IPS-11a (cell line): ENCODE data around the gene PARP9.

ENCODE experiments used
- H3K4me3 ChIP-seq: one replicate; pipeline ENCODE4 v1.5.1; 2013; ENCODE audit warnings: low read depth, low read length, control low read depth

PARP9 gene

DNA sequence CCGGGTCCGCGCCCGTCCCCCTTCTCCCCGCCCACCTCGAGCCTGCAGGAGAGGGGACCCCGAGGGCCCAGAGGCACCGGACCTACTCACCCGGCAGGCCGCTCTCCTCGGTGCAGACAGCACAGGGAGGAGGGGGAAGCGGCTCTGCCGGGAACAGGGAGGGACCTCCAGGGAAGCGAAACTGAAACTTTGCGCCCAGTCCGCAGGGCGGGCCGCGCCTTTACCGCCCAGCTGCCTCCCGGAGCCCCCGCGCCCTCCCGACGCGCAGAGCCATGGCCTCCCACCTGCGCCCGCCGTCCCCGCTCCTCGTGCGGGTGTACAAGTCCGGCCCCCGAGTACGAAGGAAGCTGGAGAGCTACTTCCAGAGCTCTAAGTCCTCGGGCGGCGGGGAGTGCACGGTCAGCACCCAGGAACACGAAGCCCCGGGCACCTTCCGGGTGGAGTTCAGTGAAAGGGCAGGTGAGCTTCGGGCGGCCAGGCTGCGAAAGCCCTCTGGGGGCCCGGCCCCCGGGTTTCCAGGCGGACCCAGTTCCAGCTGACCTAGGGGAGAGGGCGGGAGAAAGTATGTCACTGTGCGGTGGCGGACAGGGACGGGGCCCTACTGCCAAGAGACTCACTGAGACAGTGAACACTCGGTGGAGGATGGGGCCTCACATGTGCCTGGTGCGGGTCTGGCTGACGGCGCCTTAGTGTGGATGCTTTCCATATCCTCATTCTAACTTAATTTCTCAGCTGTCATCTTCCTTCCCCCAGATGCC lies at the start of gene PARP9, which contains the start of gene DTX3L:
TSS of gene PARP9 (minus strand) at position 146 of the 758 bp plus-strand sequence. CDS start 4,680 bp downstream, outside the sequence.
TSS of gene DTX3L (plus strand) at position 184 of the 758 bp plus-strand sequence. CDS start at position 273, 89 bp downstream.
- peak within 1 kb of the TSS; percentile 65 for H3K4me3 ChIP-seq

GRCh38 chr3:122612696-122613095 lies 48.6 kb upstream of the PARP9 start:
- no peak overlapping the region for H3K4me3 ChIP-seq

DNA sequence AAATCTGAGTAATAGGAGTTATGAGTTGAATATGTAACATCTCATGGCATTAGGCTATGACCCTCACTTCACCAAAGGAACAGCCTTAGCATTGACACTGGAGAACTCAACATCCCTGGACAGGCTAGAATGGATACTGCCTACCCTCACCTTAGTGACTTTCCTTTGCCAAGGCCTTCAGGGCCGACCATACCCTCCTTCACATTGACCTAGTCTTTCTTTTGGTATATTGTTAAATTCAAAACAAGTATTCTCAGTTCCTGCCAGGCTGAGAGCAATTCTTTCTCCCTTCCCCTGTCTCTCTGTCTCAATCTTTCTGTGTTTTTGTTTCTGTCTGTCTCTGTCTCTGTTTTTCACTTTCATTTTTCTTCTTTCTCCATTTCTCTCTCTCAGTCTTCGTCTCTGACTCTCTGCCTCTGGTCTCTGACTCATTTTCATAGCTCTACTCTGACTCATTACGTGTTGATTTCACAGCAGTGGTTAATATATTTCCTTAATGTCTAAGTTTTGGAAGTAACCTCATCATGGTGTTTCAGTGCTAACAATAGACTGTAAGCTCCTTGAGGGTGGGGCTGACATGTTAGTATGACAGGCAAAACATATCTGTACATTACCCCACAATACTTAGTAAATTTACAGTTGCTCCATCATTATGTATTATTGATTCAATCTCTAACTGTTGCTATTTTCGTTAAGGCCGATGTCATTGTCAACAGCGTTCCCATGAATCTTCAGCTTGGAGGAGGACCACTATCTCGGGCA lies 45.9 kb upstream of the PARP9 start:
- no peak overlapping the region for H3K4me3 ChIP-seq

- no peak overlapping the region for H3K4me3 ChIP-seq
Measured at GRCh38 chr3:122608916-122609315, 44.8 kb upstream of the PARP9 start.

- H3K4me3 ChIP-seq: no peak overlapping the region
Measured at GRCh38 chr3:122606330-122606729, 42.2 kb upstream of the PARP9 start.

DNA sequence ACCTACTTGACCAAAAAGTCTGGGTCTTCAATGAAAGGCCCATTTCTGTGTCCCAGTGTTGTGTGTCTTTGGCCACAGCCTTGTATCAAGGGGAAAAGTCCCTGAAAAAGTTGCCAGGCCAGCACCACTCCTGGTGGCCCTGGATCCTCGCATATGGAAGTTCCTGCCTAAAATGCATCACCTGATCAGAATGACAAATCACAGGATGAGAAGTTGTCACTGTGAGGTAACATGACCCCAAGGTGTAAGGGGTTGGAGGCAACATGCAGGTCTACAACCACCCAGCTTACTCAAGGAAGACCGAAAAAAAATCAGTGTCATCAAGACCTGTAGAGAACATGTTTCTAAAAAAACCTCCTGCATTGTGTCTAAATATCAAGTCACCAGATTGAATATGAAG lies 39.0 kb upstream of the PARP9 start:
- H3K4me3 ChIP-seq: no peak overlapping the region

DNA sequence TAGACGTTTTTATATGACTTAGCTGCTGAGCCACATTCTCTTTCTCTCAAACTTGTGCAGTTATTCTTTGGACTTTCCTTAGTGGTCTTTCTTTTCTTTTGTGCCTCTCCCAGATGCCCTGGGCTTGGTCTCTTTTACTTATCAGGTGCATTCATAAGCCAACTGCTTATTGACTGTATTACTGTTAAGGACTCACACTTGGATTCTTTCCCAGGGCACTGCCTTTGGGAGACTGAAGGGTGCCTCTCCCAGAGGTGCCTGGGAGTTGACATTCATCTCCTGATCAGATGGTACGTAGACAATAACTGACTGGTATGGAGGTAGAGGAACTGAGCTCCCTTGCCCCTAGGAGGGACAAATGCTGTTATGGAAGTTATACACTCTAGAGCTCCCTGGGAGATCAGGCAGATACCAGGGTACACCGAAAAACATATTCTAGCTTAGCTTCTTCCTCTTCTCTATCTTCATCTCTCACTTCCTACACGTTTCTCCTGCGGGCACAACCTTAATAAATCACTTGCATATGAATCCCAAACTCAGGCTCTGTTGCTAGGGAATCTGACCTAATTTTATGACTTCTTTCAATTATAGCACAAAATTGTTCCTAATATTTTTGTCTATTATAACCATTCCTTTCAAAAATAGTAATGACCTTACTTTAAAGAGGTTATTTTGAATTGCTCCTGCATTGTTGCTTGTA lies 38.1 kb upstream of the PARP9 start:
- H3K4me3 ChIP-seq: no peak overlapping the region

DNA sequence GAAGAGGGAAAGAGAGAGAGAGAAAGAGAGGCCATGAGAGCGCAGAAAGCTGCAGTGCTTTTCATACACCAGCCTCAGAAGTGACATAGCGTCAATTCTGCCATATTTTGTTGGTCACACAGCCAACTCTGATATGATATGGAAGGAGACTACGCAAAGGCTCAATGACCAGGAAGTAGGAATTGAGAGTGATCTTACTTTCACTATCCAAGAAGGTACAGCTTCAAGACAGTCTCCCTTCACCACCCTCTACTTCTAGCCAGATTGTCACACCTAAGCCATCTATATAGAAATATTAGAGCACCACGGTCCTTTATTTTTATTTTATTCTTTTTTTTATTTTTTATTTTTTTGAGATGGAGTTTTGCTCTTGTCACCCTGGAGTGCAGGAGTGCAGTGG lies 34.5 kb upstream of the PARP9 start:
- H3K4me3 ChIP-seq: no peak overlapping the region

DNA sequence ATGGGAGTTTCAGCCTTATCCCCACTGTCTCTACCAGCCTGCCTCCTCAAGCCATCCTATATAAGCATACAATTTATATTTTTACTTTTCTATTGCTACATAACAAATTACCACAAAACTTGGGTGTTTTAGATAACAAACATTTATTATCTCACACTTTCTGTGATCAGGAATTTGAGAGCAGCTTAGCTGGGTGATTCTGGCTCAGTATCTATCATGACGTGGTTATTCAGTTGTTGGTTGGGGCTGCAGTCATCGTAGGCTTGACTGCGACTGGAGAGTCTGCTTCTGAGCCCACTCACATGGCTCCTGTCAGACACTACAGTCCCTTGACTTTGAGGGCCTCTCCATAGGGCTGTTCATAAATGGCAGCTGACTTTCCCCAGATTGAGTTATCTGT lies 34.1 kb upstream of the PARP9 start:
- H3K4me3 ChIP-seq: no peak overlapping the region

DNA sequence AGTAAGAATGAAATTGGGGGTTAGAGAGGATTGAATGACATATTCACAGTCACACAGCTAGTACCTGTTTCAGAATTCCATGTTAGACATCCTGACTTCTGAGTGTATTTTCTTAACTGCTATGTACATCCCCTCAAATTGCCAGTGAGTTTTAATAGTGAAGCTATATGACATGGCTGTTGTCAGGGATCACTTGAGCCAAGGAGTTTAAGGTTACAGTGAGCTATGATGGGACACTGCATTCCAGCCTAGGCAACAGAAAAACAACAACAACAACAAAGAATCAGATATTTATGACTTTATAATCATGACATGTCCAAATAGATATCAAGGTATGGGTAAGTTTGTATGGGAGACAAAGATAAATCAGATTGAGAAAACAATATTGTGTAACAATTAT lies 29.9 kb upstream of the PARP9 start:
- no peak overlapping the region for H3K4me3 ChIP-seq

DNA sequence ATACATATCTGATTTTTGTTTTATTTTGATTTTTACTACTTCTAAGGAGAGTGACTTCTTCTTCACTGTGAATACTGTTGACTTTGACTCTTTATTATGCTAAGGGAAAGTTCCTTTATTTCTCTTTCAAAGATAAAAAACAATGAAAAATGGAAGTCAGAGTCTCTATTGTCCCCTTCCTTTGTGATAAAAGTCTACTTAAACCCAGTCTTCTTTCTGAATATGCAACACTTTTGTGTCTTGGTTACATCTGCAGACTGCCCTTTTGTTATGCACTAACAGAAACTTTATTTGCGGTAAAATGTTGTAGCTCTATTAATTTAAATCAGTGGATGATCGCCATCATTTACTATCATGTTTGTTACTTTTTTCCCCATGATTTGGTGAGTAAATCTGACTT lies 26.5 kb upstream of the PARP9 start:
- no peak overlapping the region for H3K4me3 ChIP-seq

GRCh38 chr3:122589297-122589696 lies 25.2 kb upstream of the PARP9 start:
- H3K4me3 ChIP-seq: no peak overlapping the region

- H3K4me3 ChIP-seq: no peak overlapping the region
Measured at GRCh38 chr3:122587572-122587971, 23.5 kb upstream of the PARP9 start.

- no peak overlapping the region for H3K4me3 ChIP-seq
Measured at GRCh38 chr3:122586773-122587485, 22.8 kb upstream of the PARP9 start.

DNA sequence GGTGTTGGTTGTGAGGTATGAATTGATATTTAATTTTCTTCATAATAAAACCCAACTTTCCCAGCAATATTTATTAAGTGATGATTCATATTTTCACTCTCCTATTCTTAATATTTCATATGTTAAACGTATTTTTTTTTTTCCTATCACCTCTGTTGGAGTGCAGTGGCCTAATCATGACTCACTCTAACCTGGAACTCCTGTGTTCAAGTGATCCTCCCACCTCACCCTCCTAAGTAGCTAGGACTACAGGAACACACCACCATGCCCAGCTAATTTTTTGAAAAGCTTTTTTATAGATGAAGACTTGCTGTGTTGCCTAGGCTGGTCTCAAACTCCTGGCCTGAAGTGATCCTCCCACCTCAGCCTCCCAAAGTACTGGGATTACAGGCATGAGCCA lies 22.0 kb upstream of the PARP9 start:
- H3K4me3 ChIP-seq: no peak overlapping the region

GRCh38 chr3:122582390-122582789 lies 18.3 kb upstream of the PARP9 start:
- H3K4me3 ChIP-seq: no peak overlapping the region

DNA sequence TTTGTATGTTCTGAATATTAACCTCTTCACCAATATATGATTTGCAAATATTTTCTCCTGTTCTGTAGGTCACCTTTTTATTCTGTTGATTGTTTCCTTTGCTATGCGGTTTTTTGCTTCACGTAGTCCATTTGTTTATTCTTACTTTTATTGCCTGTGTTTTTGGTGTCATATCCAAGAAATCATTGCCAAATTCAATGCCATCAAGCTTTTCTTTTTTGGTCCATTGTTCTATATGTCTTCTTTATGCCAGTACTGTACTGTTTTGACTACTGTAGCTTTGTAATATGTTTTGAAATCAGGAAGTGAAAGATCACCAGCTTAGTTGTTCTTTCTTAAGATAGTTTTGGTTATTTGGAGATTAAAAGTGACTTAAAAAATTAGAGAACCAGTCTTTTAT lies 17.5 kb upstream of the PARP9 start:
- H3K4me3 ChIP-seq: no peak overlapping the region

GRCh38 chr3:122580470-122580869 lies 16.4 kb upstream of the PARP9 start:
- no peak overlapping the region for H3K4me3 ChIP-seq

DNA sequence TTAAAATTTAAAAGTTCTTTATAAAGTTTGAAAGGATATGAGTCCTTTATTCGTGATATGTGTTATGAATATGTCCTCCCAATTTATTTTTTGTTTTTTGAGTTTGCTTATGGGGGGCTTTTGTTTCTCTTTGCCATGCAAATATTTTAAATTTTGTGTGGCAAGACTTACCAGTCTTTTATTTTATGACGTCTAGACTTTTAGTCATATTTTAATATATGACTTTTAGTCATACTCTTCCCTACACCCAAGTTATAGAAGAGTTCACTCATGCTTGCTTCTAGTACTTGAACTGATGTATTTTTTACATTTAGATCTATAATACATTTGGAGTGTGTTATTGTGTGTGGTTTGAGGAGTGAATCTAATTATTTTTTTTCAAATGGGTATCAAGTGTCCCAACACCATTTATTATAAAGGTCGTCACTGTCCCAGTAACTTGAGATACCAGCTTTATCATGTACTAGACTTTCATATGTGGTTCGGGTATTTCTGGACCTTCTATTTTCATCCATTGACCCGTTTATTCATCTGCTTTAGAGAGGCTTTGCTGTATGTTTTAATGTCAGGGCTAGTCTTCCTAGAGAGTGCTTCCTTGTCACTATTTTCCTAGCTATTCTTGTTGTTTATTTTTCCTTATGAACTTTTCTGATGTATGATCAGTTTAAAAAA lies 14.1 kb upstream of the PARP9 start:
- H3K4me3 ChIP-seq: no peak overlapping the region

DNA sequence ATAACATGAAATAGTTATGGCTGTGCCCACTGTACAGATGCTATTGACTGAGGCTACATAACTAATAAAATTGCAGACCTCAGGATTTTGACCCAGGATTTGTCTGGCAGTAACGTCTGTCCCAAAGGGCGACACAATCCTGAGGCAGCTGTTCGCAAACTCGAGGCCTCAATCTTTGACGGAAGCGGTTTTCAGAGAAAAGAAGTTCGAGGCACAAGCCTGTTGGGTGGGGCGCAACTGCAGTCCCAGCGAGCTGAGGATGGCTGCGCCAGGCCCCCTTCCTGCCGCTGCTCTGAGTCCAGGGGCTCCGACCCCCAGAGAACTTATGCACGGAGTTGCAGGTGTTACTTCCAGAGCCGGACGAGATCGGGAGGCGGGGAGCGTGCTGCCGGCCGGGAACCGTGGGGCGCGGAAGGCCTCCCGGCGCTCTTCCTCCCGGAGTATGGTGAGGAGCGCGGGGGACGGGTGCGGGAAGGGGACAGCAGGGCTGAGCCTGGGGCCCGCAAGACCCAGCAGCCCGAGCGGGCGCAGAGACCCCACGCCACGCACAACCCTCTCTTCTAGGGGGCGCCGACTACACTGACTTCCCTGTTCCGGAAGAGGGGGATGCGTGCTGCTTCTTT lies 13.4 kb upstream of the PARP9 start, which contains the start of gene PARP15:
TSS of gene PARP15 (plus strand) at position 242 of the 623 bp plus-strand sequence. CDS start at position 260, 18 bp downstream.
- H3K4me3 ChIP-seq: peak within 1 kb of the TSS; percentile 13
